NB4 (cell line): ENCODE results near the gene DEF6.
A peak's percentile ranks its signal among the peaks of the same experiment; 100 is the strongest.

Source experiments
- POLR2A ChIP-seq: IDR thresholded peaks from 2 replicates; pipeline ENCODE4 v1.6.1; 2011; ENCODE audit warnings: mild to moderate bottlenecking; ENCODE audit not compliant: insufficient read length; ENCODE audit errors: extremely low read depth
- TF ChIP-seq, protein P1 (sequence below): IDR thresholded peaks from one replicate; pipeline ENCODE4 v1.5.1; 2012; ENCODE audit warnings: low read depth, low read length

DNA sequence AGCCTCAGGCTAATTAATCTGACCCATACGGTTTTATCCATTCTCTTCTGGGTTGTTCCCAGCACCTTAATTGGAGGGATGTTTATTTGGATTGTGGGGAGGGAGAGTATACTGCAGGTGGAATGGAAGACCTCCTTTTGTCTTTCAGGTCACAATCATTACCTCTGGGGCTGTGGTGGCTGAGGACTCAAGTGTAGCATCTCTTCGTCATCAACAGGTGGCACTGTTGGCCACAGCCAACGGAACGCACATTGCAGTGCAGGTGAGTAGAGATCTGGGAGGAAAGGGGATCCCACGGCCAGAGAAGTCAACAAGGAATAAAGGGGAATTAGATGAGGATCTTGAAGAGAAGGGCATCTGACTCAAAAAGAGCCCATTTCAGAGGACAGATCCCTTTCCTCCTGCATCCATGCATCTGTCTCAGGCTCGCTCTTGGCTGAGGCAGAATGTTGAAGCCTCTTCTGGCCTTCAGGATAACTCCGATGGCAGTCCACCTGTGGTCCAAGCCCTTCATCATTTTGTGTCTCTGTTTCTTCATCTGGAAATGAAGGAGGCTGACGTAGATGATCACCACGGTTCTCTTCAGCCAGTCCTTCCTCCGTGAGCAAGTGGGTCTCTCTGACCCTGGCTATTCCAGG, 3.2 kb upstream of the DEF6 start:
- TF ChIP-seq, protein P1, sequence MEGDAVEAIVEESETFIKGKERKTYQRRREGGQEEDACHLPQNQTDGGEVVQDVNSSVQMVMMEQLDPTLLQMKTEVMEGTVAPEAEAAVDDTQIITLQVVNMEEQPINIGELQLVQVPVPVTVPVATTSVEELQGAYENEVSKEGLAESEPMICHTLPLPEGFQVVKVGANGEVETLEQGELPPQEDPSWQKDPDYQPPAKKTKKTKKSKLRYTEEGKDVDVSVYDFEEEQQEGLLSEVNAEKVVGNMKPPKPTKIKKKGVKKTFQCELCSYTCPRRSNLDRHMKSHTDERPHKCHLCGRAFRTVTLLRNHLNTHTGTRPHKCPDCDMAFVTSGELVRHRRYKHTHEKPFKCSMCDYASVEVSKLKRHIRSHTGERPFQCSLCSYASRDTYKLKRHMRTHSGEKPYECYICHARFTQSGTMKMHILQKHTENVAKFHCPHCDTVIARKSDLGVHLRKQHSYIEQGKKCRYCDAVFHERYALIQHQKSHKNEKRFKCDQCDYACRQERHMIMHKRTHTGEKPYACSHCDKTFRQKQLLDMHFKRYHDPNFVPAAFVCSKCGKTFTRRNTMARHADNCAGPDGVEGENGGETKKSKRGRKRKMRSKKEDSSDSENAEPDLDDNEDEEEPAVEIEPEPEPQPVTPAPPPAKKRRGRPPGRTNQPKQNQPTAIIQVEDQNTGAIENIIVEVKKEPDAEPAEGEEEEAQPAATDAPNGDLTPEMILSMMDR: peak; percentile 94
- TF ChIP-seq POLR2A: no peak
